ENCODE results near the gene CORIN.
"Not testable (repeated sequence)": the region's sequence is repeated elsewhere in the genome, so short reads cannot be mapped to it uniquely, and the experiment has no call there.

DNA sequence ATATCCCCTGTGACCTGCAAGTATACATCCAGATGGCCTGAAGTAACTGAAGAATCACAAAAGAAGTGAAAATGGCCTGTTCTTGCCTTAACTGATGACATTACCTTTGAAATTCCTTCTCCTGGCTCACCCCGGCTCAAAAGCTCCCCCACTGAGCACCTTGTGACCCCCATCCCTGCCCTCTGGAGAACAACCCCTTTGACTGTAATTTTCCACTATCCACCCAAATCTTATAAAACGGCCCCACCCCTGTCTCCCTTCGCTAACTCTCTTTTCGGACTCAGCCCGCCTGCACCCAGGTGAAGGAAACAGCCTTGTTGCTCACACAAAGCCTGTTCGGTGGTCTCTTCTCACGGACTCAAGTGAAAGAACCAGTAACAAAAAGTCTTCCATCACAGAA, 69.9 kb downstream of the CORIN start:
- not testable (repeated sequence) for TF ChIP-seq TARDBP (IDR thresholded peaks at IDR 0.05); ELF4 (IDR thresholded peaks at IDR 0.05); SP1 (IDR thresholded peaks at IDR 0.05); BHLHE40 (IDR thresholded peaks at IDR 0.05; ENCODE audit: borderline replicate concordance); HDGF (IDR thresholded peaks at IDR 0.05; ENCODE audit: borderline replicate concordance); LEF1 (IDR thresholded peaks at IDR 0.05; ENCODE audit: borderline replicate concordance); ARNT (IDR thresholded peaks at IDR 0.05); FOXM1 (IDR thresholded peaks at IDR 0.05; ENCODE audit: borderline replicate concordance); FOXK2 (IDR thresholded peaks at IDR 0.05); ZNF384 (IDR thresholded peaks at IDR 0.05); SUZ12 (IDR thresholded peaks at IDR 0.05)
- TF ChIP-seq, protein P1, sequence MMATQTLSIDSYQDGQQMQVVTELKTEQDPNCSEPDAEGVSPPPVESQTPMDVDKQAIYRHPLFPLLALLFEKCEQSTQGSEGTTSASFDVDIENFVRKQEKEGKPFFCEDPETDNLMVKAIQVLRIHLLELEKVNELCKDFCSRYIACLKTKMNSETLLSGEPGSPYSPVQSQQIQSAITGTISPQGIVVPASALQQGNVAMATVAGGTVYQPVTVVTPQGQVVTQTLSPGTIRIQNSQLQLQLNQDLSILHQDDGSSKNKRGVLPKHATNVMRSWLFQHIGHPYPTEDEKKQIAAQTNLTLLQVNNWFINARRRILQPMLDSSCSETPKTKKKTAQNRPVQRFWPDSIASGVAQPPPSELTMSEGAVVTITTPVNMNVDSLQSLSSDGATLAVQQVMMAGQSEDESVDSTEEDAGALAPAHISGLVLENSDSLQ (IDR thresholded peaks at IDR 0.05), result not testable (repeated sequence)

All from HEK293T (cell line).